Transverse colon (tissue), 4 donors: ENCODE results near the gene MAGI1. TPM values are rescaled to one million over a fixed set of nuclear protein-coding genes. Genes with fewer than 3 reads are reported as not detected.
A peak's percentile ranks its signal among the peaks of the same experiment; 100 is the strongest.

Source experiments
- DNase-seq: peaks from one replicate; pipeline ENCODE4 v3.0.0-alpha.2; 2019
- H3K27ac ChIP-seq, 4 donors: fragments of 200-600 bp; sonication (generic); 2 replicates each; pipeline ENCODE4 v1.5.1; 2016 to 2018; ENCODE audit warnings: inconsistent platforms in 4 of 4
- H3K27me3 ChIP-seq: fragments of 200-600 bp; sonication (generic); 2 replicates; pipeline ENCODE4 v1.5.1; 2017; ENCODE audit warnings: inconsistent platforms
- H3K36me3 ChIP-seq, 4 donors: fragments of 200-600 bp; sonication (generic); 2 replicates each; pipeline ENCODE4 v1.5.1; 2017 to 2019; ENCODE audit warnings: inconsistent platforms in 4 of 4
- H3K4me1 ChIP-seq, 4 donors: fragments of 200-600 bp; sonication (generic); 2 replicates each; pipeline ENCODE4 v1.5.1; 2017 to 2020; ENCODE audit warnings: inconsistent platforms in 4 of 4
- H3K4me3 ChIP-seq, 4 donors: fragments of 200-600 bp; sonication (generic); 1 replicate in 1 of 4; 2 replicates in 3 of 4; pipeline versions ENCODE4 v1.5.1 to v1.6.1; 2017 to 2019; ENCODE audit warnings: inconsistent platforms in 4 of 4
- H3K9me3 ChIP-seq, 2 donors: fragments of 200-600 bp; sonication (generic); 2 replicates each; pipeline ENCODE4 v1.5.1; 2017 to 2019; ENCODE audit warnings: inconsistent platforms in 2 of 2
- EP300 ChIP-seq: sonication (generic); formaldehyde crosslinking; IDR thresholded peaks from one replicate; pipeline ENCODE4 v1.6.1; 2017; ENCODE audit warnings: antibody characterized with exemption, low read depth
- POLR2A ChIP-seq: fragments of 450-650 bp; IDR thresholded peaks from one replicate; pipeline ENCODE4 v1.6.1; 2016; ENCODE audit warnings: antibody characterized with exemption, mild to moderate bottlenecking, moderate library complexity
- POLR2AphosphoS5 ChIP-seq, 3 donors: sonication (generic); formaldehyde crosslinking; IDR thresholded peaks; one replicate each; pipeline ENCODE4 v1.6.1; 2016; ENCODE audit warnings: antibody characterized with exemption in 3 of 3
- WGBS, 2 donors: methylation state at CpG; one replicate each; pipeline ENCODE4 v1.1.5; 2018; ENCODE audit warnings: low coverage in 1 of 2; 5-methylcytosine and 5-hydroxymethylcytosine counted together
- in situ Hi-C, 4 donors: fragments of 200-750 bp; cut with MboI; loops; one replicate each; pipeline versions ENCODE4 v1.15.0 to v1.15.1; 2017; ENCODE audit warnings: low sequenced_read_pairs in 3 of 4, low pct_ligation_motif_present in 1 of 4, low pct_unique_long_range_greater_than_20kb in 1 of 4
- intact Hi-C: fragments of 100-400 bp; cut with DNase I; formaldehyde crosslinking; loops from one replicate; pipeline ENCODE4 v1.15.1; 2023; ENCODE audit warnings: low total_unique reads
- total RNA-seq, 4 donors: library from RNA; depleted of rRNA; stranded (reverse); fragments of >200 nt; gene quantifications; one replicate each; pipeline ENCODE4 v1.1.0, GENCODE V29; 2016
- TF ChIP-seq, protein P1 (sequence below), 5 experiments: fragments of 200-600 bp in 3 of 5; fragments of 450-650 bp in 2 of 5; sonication (generic) in 3 of 5; IDR thresholded peaks; 1 replicate in 2 of 5; 2 replicates in 3 of 5; pipeline ENCODE4 v1.5.1; 2016 to 2017; ENCODE audit warnings: antibody characterized with exemption in 5 of 5, inconsistent platforms in 3 of 5, mild to moderate bottlenecking in 2 of 5, moderate library complexity in 1 of 5

MAGI1 gene
- total RNA-seq, 4 donors from 2014 or later, result 50.8 to 190 (median 67.4) TPM

DNA sequence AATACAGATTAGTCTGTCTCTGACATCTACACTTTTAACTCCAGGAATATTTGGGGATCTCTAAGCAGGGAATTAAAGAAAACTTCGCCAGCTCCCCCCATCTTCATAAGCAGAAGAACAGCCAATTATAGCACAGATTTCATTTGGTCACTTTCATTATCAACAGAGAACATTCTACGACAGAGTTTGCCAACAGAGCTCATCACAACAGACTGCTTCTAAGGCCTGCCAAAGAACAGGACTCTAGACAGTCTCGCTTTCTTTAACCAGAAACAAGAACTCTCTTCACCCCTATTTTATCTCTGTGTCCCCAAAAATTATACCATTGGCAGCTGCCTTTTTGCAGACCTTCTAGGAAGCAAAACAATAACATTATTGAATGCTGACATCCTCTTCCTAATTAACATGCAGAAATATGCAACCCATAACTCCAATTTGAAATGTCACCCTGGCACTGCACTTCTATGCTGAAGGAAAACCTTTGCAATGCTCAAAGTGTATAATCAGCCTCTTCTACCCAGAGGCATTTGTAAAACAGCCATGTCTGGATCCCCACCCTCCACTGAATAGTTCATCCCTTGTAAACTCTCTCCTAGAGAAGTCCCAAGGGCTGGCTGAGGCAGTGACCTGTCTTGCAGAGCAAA is 552.8 kb downstream of the MAGI1 start:
- in situ Hi-C loops, result no loop called here
- H3K4me1 ChIP-seq, result peaks cover 10 to 38% (median 28%) of the 10 kb centered on the region in 4 donors
- H3K36me3 ChIP-seq, result no peaks in the 10 kb centered on the region
- H3K9me3 ChIP-seq, result no peaks in the 10 kb centered on the region
- H3K4me3 ChIP-seq, result no peak overlapping the region
- no peaks in the 10 kb centered on the region for H3K27me3 ChIP-seq
- TF ChIP-seq POLR2AphosphoS5 (IDR thresholded peaks at IDR 0.05) (no peak), EP300 (no peak), POLR2A (no peak)
- TF ChIP-seq, protein P1, sequence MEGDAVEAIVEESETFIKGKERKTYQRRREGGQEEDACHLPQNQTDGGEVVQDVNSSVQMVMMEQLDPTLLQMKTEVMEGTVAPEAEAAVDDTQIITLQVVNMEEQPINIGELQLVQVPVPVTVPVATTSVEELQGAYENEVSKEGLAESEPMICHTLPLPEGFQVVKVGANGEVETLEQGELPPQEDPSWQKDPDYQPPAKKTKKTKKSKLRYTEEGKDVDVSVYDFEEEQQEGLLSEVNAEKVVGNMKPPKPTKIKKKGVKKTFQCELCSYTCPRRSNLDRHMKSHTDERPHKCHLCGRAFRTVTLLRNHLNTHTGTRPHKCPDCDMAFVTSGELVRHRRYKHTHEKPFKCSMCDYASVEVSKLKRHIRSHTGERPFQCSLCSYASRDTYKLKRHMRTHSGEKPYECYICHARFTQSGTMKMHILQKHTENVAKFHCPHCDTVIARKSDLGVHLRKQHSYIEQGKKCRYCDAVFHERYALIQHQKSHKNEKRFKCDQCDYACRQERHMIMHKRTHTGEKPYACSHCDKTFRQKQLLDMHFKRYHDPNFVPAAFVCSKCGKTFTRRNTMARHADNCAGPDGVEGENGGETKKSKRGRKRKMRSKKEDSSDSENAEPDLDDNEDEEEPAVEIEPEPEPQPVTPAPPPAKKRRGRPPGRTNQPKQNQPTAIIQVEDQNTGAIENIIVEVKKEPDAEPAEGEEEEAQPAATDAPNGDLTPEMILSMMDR (IDR thresholded peaks at IDR 0.05), result no peak
- intact Hi-C loops, result no loop called here
- no peak for DNase-seq
- WGBS, 2 donors, result 59 to 62% methylated on average over 3 of the region's 3 CpGs
- peak overlapping the region in 3 of 4 donors; percentile 5 to 10 (median 7) for H3K27ac ChIP-seq

DNA sequence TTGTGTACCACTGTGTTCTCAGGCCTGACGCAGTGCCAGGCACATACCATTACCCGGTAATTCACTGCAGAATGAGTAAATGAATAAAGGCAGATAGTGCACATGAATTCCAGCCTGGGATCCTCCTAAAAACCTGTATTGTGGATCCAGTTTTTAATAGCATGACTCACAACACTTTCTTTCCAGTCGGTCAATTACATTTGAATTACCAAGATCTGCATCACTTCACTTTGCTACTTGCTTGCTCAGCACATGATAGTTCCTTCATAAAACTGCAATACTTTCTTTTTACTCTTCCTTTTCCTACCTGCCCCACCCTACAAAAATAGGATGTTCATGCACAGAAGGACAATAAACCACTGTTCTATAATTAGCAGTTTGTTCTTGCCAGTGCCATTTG is 553.8 kb downstream of the MAGI1 start:
- TF ChIP-seq POLR2AphosphoS5 (IDR thresholded peaks at IDR 0.05) (no peak), EP300 (no peak), POLR2A (no peak)
- TF ChIP-seq, protein P1 (IDR thresholded peaks at IDR 0.05), result no peak
- Histone ChIP-seq H3K4me3 (no peak overlapping the region), H3K27me3 (no peaks in the 10 kb centered on the region), H3K9me3 (no peaks in the 10 kb centered on the region), H3K27ac (peak overlapping the region in 1 of 4 donors; percentile 28), H3K36me3 (no peaks in the 10 kb centered on the region), H3K4me1 (peaks cover 10 to 38% (median 28%) of the 10 kb centered on the region in 4 donors)
- intact Hi-C loops, result no loop called here
- in situ Hi-C loops, result no loop called here
- WGBS, 2 donors, result 73 to 83% methylated on average over 2 of the region's 3 CpGs
- DNase-seq, result no peak

DNA sequence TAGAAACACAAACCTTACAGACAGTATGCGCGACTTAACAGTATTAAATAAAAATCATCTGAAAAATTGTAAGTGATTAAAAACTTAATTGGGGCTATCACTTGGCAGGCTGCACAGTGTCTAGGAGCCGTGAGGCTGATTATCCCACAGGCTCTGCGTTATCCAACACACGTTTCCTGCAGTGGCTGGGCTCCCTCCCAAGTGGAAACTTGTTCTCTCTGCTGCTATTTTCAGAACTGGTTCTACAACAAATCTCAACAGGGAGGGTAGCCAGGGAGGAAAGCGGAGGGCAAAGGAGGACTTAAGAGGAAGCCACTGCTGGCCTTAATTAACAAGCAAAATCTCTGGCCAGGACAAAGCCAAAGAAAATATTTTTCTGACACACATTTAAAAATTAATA is 555.2 kb downstream of the MAGI1 start:
- peak; percentile 50 for DNase-seq
- in situ Hi-C loops, result no loop called here
- H3K27ac ChIP-seq, result peak overlapping the region in 2 of 4 donors; percentile 6 to 28

DNA sequence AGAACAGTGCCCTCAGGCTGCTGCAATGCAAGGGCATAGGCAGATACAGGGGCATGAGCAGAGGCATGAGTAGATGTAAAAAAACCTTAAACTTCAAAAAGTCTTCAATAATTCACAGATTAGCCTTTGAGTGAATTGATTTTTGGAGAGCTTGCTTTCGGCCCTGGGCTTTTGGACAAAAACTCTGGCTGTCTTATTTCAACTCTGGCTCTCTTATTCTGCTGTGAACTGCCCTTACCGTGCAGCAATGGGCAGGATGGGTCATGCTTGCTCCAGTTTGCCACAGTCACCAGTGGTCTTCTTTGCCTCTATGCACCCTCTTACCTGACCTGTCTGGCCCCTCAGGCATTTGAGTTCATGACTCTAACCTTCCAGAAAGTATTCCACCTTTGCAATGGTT is 555.7 kb downstream of the MAGI1 start:
- intact Hi-C loops, result no loop called here
- no peak overlapping the region for H3K27ac ChIP-seq
- WGBS, 2 donors, result 40% methylated on average over 2 of the region's 2 CpGs; no CpG with 5 or more reads in 1 of the 2 donors

More for the DNA sequence above, 555.2 kb downstream of the MAGI1 start:
- no peaks in the 10 kb centered on the region for H3K27me3 ChIP-seq
- intact Hi-C loops, result no loop called here
- TF ChIP-seq EP300 (no peak), POLR2AphosphoS5 (IDR thresholded peaks at IDR 0.05) (no peak)
- H3K4me1 ChIP-seq, result peaks cover 10 to 38% (median 28%) of the 10 kb centered on the region in 4 donors
- H3K36me3 ChIP-seq, result no peaks in the 10 kb centered on the region
- H3K9me3 ChIP-seq, result no peaks in the 10 kb centered on the region
- WGBS, 2 donors, result 28 to 39% methylated on average over 2 to 6 of the region's 6 CpGs
- no peak overlapping the region for H3K4me3 ChIP-seq

More for the DNA sequence above, 555.7 kb downstream of the MAGI1 start:
- Histone ChIP-seq H3K36me3 (no peaks in the 10 kb centered on the region), H3K4me1 (peaks cover 10 to 38% (median 28%) of the 10 kb centered on the region in 4 donors), H3K4me3 (no peak overlapping the region), H3K9me3 (no peaks in the 10 kb centered on the region), H3K27me3 (no peaks in the 10 kb centered on the region)
- in situ Hi-C loops, result no loop called here
- TF ChIP-seq, protein P1 (IDR thresholded peaks at IDR 0.05), result no peak
- TF ChIP-seq POLR2AphosphoS5 (IDR thresholded peaks at IDR 0.05) (no peak), POLR2A (no peak), EP300 (no peak)
- DNase-seq, result no peak
